Mesenchymal stem cell (in vitro differentiated cells and primary cell): ENCODE measurements around the gene GJC2.

Experiments used
- DNase-seq: peaks from one replicate; pipeline ENCODE4 v3.0.0-alpha.2; 2013
- H2AFZ ChIP-seq: one replicate; pipeline ENCODE4 v1.6.1; 2013; ENCODE audit warnings: low read depth, mild to moderate bottlenecking, control low read depth, inconsistent platforms, low read length, moderate library complexity
- H2AK5ac ChIP-seq: 2 replicates; pipeline ENCODE4 v1.6.1; 2013; ENCODE audit warnings: low read length, moderate library complexity, mild to moderate bottlenecking, inconsistent platforms; ENCODE audit not compliant: severe bottlenecking
- H2BK120ac ChIP-seq: one replicate; pipeline ENCODE4 v1.6.1; 2013; ENCODE audit warnings: low read depth, mild to moderate bottlenecking, inconsistent platforms, low read length, moderate library complexity
- H2BK12ac ChIP-seq, 2 experiments: one replicate each; pipeline ENCODE4 v1.6.1; 2013; ENCODE audit warnings: inconsistent platforms in 2 of 2, low read length in 2 of 2, mild to moderate bottlenecking in 2 of 2, moderate library complexity in 2 of 2, control low read depth in 1 of 2
- H2BK15ac ChIP-seq: one replicate; pipeline ENCODE4 v1.6.1; 2013; ENCODE audit warnings: mild to moderate bottlenecking, low read depth, inconsistent platforms; ENCODE audit not compliant: poor library complexity, severe bottlenecking
- H2BK5ac ChIP-seq: 2 replicates; pipeline ENCODE4 v1.6.1; 2013; ENCODE audit warnings: low read depth, mild to moderate bottlenecking, low read length, control low read depth, inconsistent platforms; ENCODE audit not compliant: poor library complexity, severe bottlenecking
- H3K14ac ChIP-seq, 2 experiments: one replicate each; pipeline ENCODE4 v1.6.1; 2013; ENCODE audit warnings: inconsistent platforms in 2 of 2, low read length in 2 of 2, control low read depth in 1 of 2, mild to moderate bottlenecking in 1 of 2, moderate library complexity in 1 of 2
- H3K18ac ChIP-seq, 2 experiments: one replicate each; pipeline ENCODE4 v1.6.1; 2013; ENCODE audit warnings: inconsistent platforms in 2 of 2, low read length in 2 of 2, control low read depth in 1 of 2, low read depth in 1 of 2, mild to moderate bottlenecking in 1 of 2
- H3K23ac ChIP-seq, 2 experiments: one replicate each; pipeline ENCODE4 v1.6.1; 2013; ENCODE audit warnings: inconsistent platforms in 2 of 2, low read length in 2 of 2, mild to moderate bottlenecking in 2 of 2, moderate library complexity in 2 of 2, control low read depth in 1 of 2
- H3K27ac ChIP-seq: 2 replicates; pipeline ENCODE4 v1.5.1; 2013; ENCODE audit warnings: mild to moderate bottlenecking, moderate library complexity, low read length, control low read depth, inconsistent platforms; ENCODE audit not compliant: poor library complexity, severe bottlenecking
- H3K27me3 ChIP-seq, 2 experiments: 2 replicates each; pipeline versions ENCODE4 v1.6.1 to v1.7.0; 2013; ENCODE audit warnings: low read length in 2 of 2, mild to moderate bottlenecking in 2 of 2, moderate library complexity in 2 of 2, control low read depth in 1 of 2, inconsistent platforms in 1 of 2; ENCODE audit not compliant: control insufficient read depth in 1 of 2, insufficient read depth in 1 of 2
- H3K36me3 ChIP-seq, 2 experiments: 2 replicates each; pipeline versions ENCODE4 v1.6.1 to v1.7.0; 2013; ENCODE audit warnings: low read length in 2 of 2, control low read depth in 1 of 2, inconsistent platforms in 1 of 2, low read depth in 1 of 2, mild to moderate bottlenecking in 1 of 2; ENCODE audit not compliant: insufficient read depth in 2 of 2, control insufficient read depth in 1 of 2
- H3K4ac ChIP-seq, 2 experiments: one replicate each; pipeline ENCODE4 v1.6.1; 2013; ENCODE audit warnings: inconsistent platforms in 2 of 2, low read length in 2 of 2, mild to moderate bottlenecking in 2 of 2, moderate library complexity in 2 of 2, control low read depth in 1 of 2, low read depth in 1 of 2
- H3K4me1 ChIP-seq: 2 replicates; pipeline ENCODE4 v1.6.1; 2013; ENCODE audit warnings: low read depth, low read length, control low read depth; ENCODE audit not compliant: control insufficient read depth, insufficient read depth
- H3K4me2 ChIP-seq: 2 replicates; pipeline ENCODE4 v1.6.1; 2013; ENCODE audit warnings: low read length, mild to moderate bottlenecking, inconsistent platforms; ENCODE audit not compliant: poor library complexity, severe bottlenecking
- H3K4me3 ChIP-seq, 2 experiments: 2 replicates each; pipeline versions ENCODE4 v1.5.1 to v1.7.0; 2013; ENCODE audit warnings: low read length in 2 of 2, mild to moderate bottlenecking in 2 of 2, control low read depth in 1 of 2, low read depth in 1 of 2; ENCODE audit not compliant: insufficient read depth in 1 of 2
- H3K79me1 ChIP-seq: replicated peaks from 2 replicates; pipeline ENCODE4 v1.6.1; 2013; ENCODE audit warnings: mild to moderate bottlenecking, control low read depth, low read length, inconsistent platforms; ENCODE audit not compliant: poor library complexity, severe bottlenecking
- H3K9ac ChIP-seq: 2 replicates; pipeline ENCODE4 v1.7.0; 2013; ENCODE audit warnings: mild to moderate bottlenecking, low read length, moderate library complexity
- H3K9me3 ChIP-seq: 2 replicates; pipeline ENCODE4 v1.7.0; 2013; ENCODE audit warnings: mild to moderate bottlenecking, low read length; ENCODE audit not compliant: control insufficient read depth
- H4K8ac ChIP-seq: one replicate; pipeline ENCODE4 v1.6.1; 2013; ENCODE audit warnings: inconsistent platforms, mild to moderate bottlenecking, low read length, moderate library complexity
- H4K91ac ChIP-seq: one replicate; pipeline ENCODE4 v1.6.1; 2013; ENCODE audit warnings: mild to moderate bottlenecking, low read length, inconsistent platforms
- WGBS: methylation state at CpG from one replicate; pipeline ENCODE4 v1.1.7; 2013; ENCODE audit warnings: mixed read lengths; 5-methylcytosine and 5-hydroxymethylcytosine counted together

The GJC2 gene

GRCh38 chr1:228105270-228105995 lies 44.3 kb upstream of the GJC2 start:
- Histone ChIP-seq H3K36me3 (peaks cover 35 to 46% of the 10 kb centered on the region in 2 experiments), H3K18ac (no peak overlapping the region), H3K9me3 (no peaks in the 10 kb centered on the region), H3K27me3 (no peaks in the 10 kb centered on the region), H3K23ac (no peak overlapping the region), H2AFZ (no peak overlapping the region), H3K27ac (no peak overlapping the region), H3K4me3 (no peak overlapping the region), H3K4ac (no peak overlapping the region), H2BK5ac (no peak overlapping the region), H3K4me2 (no peak overlapping the region), H3K14ac (no peak overlapping the region), H4K8ac (no peak overlapping the region), H2AK5ac (no peak overlapping the region), H2BK12ac (no peak overlapping the region), H3K9ac (no peak overlapping the region), H3K79me1 (peaks cover 31% of the 10 kb centered on the region), H2BK120ac (no peak overlapping the region), H3K4me1 (peaks cover 39% of the 10 kb centered on the region), H2BK15ac (no peak overlapping the region), H4K91ac (no peak overlapping the region)
- 90% methylated on average over 9 of the region's 9 CpGs for WGBS
- DNase-seq: no peak

- Histone ChIP-seq H4K8ac (no peak overlapping the region), H3K4me2 (no peak overlapping the region), H3K4me3 (no peak overlapping the region), H3K4me1 (peaks cover 36% of the 10 kb centered on the region), H3K36me3 (peaks cover 27 to 38% of the 10 kb centered on the region in 2 experiments), H2AFZ (no peak overlapping the region), H3K23ac (no peak overlapping the region), H2BK12ac (no peak overlapping the region), H4K91ac (no peak overlapping the region), H3K9ac (no peak overlapping the region), H2BK120ac (no peak overlapping the region), H3K9me3 (no peaks in the 10 kb centered on the region), H3K79me1 (peaks cover 34% of the 10 kb centered on the region), H2AK5ac (no peak overlapping the region), H3K27ac (no peak overlapping the region), H3K18ac (no peak overlapping the region), H3K4ac (no peak overlapping the region), H2BK5ac (no peak overlapping the region), H3K27me3 (no peaks in the 10 kb centered on the region), H3K14ac (no peak overlapping the region), H2BK15ac (no peak overlapping the region)
- no peak for DNase-seq
- WGBS: 90% methylated on average over 8 of the region's 8 CpGs
Observed at GRCh38 chr1:228105996-228106799, 43.5 kb upstream of the GJC2 start.

DNA sequence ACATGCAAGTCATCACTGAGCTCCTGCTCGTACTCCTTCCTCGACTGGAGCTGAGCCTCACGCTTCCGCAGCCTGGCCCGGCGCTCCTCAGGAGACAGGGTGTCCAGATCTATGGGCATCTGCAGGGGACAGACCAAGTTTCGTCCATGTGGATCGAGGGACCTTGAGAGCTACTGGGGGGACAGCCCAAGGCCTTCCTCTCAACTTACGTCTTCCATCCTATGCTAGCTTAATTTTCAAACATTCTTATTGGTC lies 43.0 kb upstream of the GJC2 start:
- no peak for DNase-seq
- Histone ChIP-seq H3K9ac (no peak overlapping the region), H2AK5ac (no peak overlapping the region), H3K4me3 (no peak overlapping the region), H2BK5ac (no peak overlapping the region), H2BK15ac (no peak overlapping the region), H3K27me3 (no peaks in the 10 kb centered on the region), H3K36me3 (peaks cover 23 to 33% of the 10 kb centered on the region in 2 experiments), H3K27ac (no peak overlapping the region), H3K14ac (no peak overlapping the region), H3K4ac (no peak overlapping the region), H3K79me1 (peaks cover 32% of the 10 kb centered on the region), H3K18ac (no peak overlapping the region), H2BK12ac (no peak overlapping the region), H3K4me1 (peaks cover 32% of the 10 kb centered on the region), H3K23ac (no peak overlapping the region), H4K8ac (no peak overlapping the region), H2BK120ac (no peak overlapping the region), H3K9me3 (no peaks in the 10 kb centered on the region), H4K91ac (no peak overlapping the region), H2AFZ (no peak overlapping the region), H3K4me2 (no peak overlapping the region)
- 97% methylated on average over 9 of the region's 9 CpGs for WGBS

DNA sequence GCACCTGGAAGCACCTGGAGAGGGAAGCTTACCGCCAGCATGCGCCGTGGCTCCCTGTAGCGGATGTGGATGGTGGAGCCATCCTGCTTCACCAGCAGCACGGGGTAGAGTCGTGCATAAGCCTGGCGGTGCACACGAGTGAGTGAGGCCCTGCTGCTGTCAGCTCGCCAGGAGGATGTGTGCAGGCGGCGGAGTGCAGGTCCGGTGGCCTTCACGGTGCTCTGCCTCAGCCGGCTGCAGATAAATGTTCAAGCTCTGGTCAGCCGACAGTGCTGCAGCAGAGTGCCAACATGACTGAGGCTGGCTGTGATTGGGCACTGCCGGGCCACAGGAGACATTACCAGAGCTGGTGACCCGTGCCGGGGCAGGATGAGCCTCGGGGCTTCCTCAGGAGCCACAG lies 42.1 kb upstream of the GJC2 start:
- H3K23ac ChIP-seq: no peak overlapping the region
- H2BK5ac ChIP-seq: no peak overlapping the region
- no peak overlapping the region for H2BK120ac ChIP-seq
- H3K36me3 ChIP-seq: peaks cover 23 to 33% of the 10 kb centered on the region in 2 experiments
- H2BK12ac ChIP-seq: no peak overlapping the region
- H3K14ac ChIP-seq: no peak overlapping the region
- H2BK15ac ChIP-seq: no peak overlapping the region
- no peak overlapping the region for H3K18ac ChIP-seq
- no peak overlapping the region for H3K4me2 ChIP-seq
- H3K27me3 ChIP-seq: no peaks in the 10 kb centered on the region
- no peak overlapping the region for H4K8ac ChIP-seq
- H3K9me3 ChIP-seq: no peaks in the 10 kb centered on the region
- peaks cover 30% of the 10 kb centered on the region for H3K79me1 ChIP-seq
- DNase-seq: no peak
- peak overlapping the region; percentile 34 for H4K91ac ChIP-seq
- peaks cover 26% of the 10 kb centered on the region for H3K4me1 ChIP-seq
- H3K27ac ChIP-seq: no peak overlapping the region
- H3K4ac ChIP-seq: no peak overlapping the region
- peak overlapping the region in 1 of 2 experiments; percentile 85 for H3K4me3 ChIP-seq
- H2AFZ ChIP-seq: no peak overlapping the region
- WGBS: 96% methylated on average over 19 of the region's 19 CpGs
- H2AK5ac ChIP-seq: no peak overlapping the region
- H3K9ac ChIP-seq: no peak overlapping the region
